Astrocyte of the cerebellum (primary cell): ENCODE data around the gene WIPF2.

Source experiments
- DNase-seq: peaks from one replicate; pipeline ENCODE4 v3.0.0-alpha.2; 2011; ENCODE audit warnings: low read depth
- H3K4me3 ChIP-seq: 2 replicates; pipeline ENCODE4 v1.5.1; 2011; ENCODE audit warnings: mild to moderate bottlenecking, low read depth, low read length, moderate library complexity
- CTCF ChIP-seq: IDR thresholded peaks from 2 replicates; pipeline ENCODE4 v1.5.1; 2012; ENCODE audit warnings: low read length, low read depth, moderate library complexity, mild to moderate bottlenecking; ENCODE audit errors: missing control alignments
- in situ Hi-C: cut with HindIII; loops from 2 replicates; pipeline ENCODE4 v1.10.0; 2017; ENCODE audit warnings: low sequenced_read_pairs

The WIPF2 gene

GRCh38 chr17:40251576-40251975 is 32.5 kb downstream of the WIPF2 start:
- in situ Hi-C loops: no loop called here
- DNase-seq: peak; percentile 59
- no peak for TF ChIP-seq CTCF
- no peak overlapping the region for H3K4me3 ChIP-seq

DNA sequence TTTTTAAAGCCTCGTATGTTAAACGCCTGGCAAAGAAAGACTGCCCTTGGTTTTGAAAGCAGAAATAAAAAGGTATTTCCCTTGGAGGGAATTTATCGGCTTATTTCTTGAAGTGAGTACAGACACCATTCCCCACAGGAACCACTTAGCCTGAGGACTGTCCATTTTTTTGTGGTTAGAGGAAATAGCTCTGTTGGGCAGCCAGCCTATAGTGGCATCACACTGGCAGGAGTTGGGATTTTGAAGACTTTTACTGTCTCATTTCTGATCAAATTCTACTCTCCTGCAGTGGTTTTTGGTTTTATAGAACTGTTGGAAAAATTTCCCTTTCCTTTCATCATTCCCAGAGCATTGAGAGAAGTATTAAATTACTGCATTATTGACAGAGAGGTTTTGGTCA is 34.5 kb downstream of the WIPF2 start:
- TF ChIP-seq CTCF: no peak

DNA sequence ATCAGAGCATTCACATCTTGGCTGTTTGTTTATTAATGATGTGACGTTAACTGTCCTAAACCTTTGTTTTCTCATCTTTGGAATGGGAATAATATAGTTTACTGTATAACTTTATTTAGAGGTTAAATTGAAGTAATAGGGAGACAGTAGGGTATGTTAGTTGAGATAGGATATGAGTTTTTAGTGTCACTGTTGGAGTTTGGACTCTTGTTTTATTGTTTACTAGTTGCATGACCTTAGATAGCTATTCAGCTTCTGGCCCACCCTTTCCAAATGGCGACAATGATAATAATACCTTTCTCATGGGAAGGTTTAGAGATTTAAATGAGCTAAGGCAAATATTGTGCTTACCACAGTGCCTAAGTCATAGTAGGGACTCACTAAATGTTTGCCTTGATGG is 40.4 kb downstream of the WIPF2 start:
- TF ChIP-seq CTCF: no peak
- DNase-seq: no peak
- in situ Hi-C loops: no loop called here
- H3K4me3 ChIP-seq: no peak overlapping the region

More for the DNA sequence above, 34.5 kb downstream of the WIPF2 start:
- no peak for DNase-seq
- H3K4me3 ChIP-seq: no peak overlapping the region
- in situ Hi-C loops: no loop called here

- no peak for DNase-seq
- TF ChIP-seq CTCF: no peak
- in situ Hi-C loops: no loop called here
- H3K4me3 ChIP-seq: no peak overlapping the region
Observed at GRCh38 chr17:40260528-40260927, 41.4 kb downstream of the WIPF2 start.

- no peak for DNase-seq
- H3K4me3 ChIP-seq: no peak overlapping the region
- in situ Hi-C loops: no loop called here
- no peak for TF ChIP-seq CTCF
Observed at GRCh38 chr17:40264458-40265185, 45.5 kb downstream of the WIPF2 start.

GRCh38 chr17:40265337-40265736 is 46.2 kb downstream of the WIPF2 start:
- in situ Hi-C loops: no loop called here
- no peak for DNase-seq
- no peak overlapping the region for H3K4me3 ChIP-seq
- TF ChIP-seq CTCF: no peak
